ENCODE measurements around the gene LMF1. TPM values are rescaled to one million over a fixed set of nuclear protein-coding genes. Genes with fewer than 3 reads are reported as not detected.

LMF1 gene
- total RNA-seq, 1 experiment from 2014 or later: 13.5 TPM

GRCh38 chr16:913817-914439 lies 56.9 kb downstream of the LMF1 start:
- no TSS peak for BruUV-seq (replicated peaks)
- H3K36me3 ChIP-seq (ENCODE audit: low read depth, low read length): no peaks in the 10 kb centered on the region
- H3K79me2 ChIP-seq (ENCODE audit: low read length): no peaks in the 10 kb centered on the region
- TF ChIP-seq EZH2phosphoT487 (IDR thresholded peaks at IDR 0.05; ENCODE audit: borderline replicate concordance, low read length) (no peak), CTCF (conservative IDR thresholded peaks at IDR 0.05; ENCODE audit: low read depth, low read length) (no peak), EZH2 (IDR thresholded peaks at IDR 0.05; ENCODE audit: low read length, unreplicated experiment) (no peak)
- no peaks in the 10 kb centered on the region for H3K9me3 ChIP-seq (ENCODE audit: low read length)
- no peak overlapping the region for H3K4me3 ChIP-seq (ENCODE audit: low read length)
- intact Hi-C loops (cut with micrococcal nuclease): no loop called here
- H3F3A ChIP-seq (ENCODE audit: low read length, unreplicated experiment): no peaks in the 10 kb centered on the region
- CTCF ChIA-PET: no interaction called here
- H3K27ac ChIP-seq (ENCODE audit: low read length): no peak overlapping the region
- H3K9me2 ChIP-seq (replicated peaks; ENCODE audit: low read length): no peaks in the 10 kb centered on the region
- POLR2A ChIA-PET (ENCODE audit: unreplicated experiment): no interaction called here
- no peak overlapping the region for H3K4me2 ChIP-seq (ENCODE audit: low read length)
- DNase-seq: no peak
- H4K20me1 ChIP-seq (ENCODE audit: low read length): no peaks in the 10 kb centered on the region
- no peak overlapping the region for H2AFZ ChIP-seq (ENCODE audit: low read length)
- no peak overlapping the region for H3K9ac ChIP-seq (ENCODE audit: low read length)
- ATAC-seq: no peak
- no peaks in the 10 kb centered on the region for H3K4me1 ChIP-seq (ENCODE audit: insufficient read depth, low read length)
- H3K27me3 ChIP-seq (ENCODE audit: low read length): no peaks in the 10 kb centered on the region

DNA sequence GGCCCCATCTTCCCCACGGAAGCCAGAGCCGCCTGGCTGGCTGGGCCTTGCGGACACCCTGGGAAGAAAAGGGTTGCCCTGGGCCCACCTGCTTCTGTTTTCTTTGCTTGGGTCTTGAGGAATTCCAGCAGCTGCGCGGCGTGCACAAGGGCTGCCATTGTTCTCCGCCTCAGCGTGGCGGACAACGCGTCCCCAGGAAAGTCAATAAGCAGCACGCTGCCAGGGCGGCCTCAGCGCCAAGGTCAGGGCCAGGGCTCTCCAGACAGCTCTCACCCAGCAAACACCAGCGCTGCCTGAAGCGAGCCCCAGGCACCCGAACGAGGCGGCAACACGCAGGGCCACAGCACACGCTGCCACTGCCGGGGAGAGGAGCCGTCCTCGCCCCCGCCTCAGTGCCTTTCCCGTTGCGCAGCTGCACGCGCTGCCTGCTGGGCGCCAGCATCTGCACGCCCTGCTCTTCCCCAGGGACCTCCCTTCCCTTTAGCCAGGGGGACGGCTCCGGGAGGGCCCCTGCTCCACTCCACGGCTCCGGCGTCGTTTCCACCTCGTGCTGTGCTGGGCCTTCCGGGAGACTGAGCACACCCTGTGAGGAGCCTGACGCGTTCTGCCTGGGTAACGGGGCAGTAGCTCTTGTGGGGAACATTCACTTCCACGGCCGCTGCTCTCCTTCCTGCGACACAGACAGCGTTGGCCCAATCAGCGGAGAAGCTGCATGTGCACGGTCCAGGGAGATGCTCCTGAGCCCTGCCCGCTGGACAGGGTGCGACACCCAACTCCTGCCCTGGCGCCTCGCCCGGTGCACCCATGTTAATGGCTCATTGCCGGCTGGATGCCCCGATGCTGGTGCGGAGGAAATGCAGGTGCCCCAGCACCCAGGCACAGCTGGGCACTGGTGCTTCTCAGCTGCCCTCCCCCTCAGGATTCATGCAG lies 57.8 kb downstream of the LMF1 start:
- ChIA-PET CTCF (no interaction called here), POLR2A (ENCODE audit: unreplicated experiment) (no interaction called here)
- Histone ChIP-seq H3K27me3 (ENCODE audit: low read length) (no peaks in the 10 kb centered on the region), H3K9ac (ENCODE audit: low read length) (no peak overlapping the region), H3K4me2 (ENCODE audit: low read length) (no peak overlapping the region), H3K4me1 (ENCODE audit: insufficient read depth, low read length) (no peaks in the 10 kb centered on the region), H3K79me2 (ENCODE audit: low read length) (no peaks in the 10 kb centered on the region), H3K36me3 (ENCODE audit: low read depth, low read length) (no peaks in the 10 kb centered on the region), H3F3A (ENCODE audit: low read length, unreplicated experiment) (no peaks in the 10 kb centered on the region), H2AFZ (ENCODE audit: low read length) (no peak overlapping the region), H3K9me2 (replicated peaks; ENCODE audit: low read length) (no peaks in the 10 kb centered on the region), H3K27ac (ENCODE audit: low read length) (no peak overlapping the region), H3K9me3 (ENCODE audit: low read length) (no peaks in the 10 kb centered on the region), H3K4me3 (ENCODE audit: low read length) (no peak overlapping the region), H4K20me1 (ENCODE audit: low read length) (no peaks in the 10 kb centered on the region)
- ATAC-seq: no peak
- intact Hi-C loops (cut with micrococcal nuclease): no loop called here
- TF ChIP-seq CTCF (conservative IDR thresholded peaks at IDR 0.05; ENCODE audit: low read depth, low read length) (no peak), EZH2 (IDR thresholded peaks at IDR 0.05; ENCODE audit: low read length, unreplicated experiment) (no peak), EZH2phosphoT487 (IDR thresholded peaks at IDR 0.05; ENCODE audit: borderline replicate concordance, low read length) (no peak)
- no TSS peak for BruUV-seq (replicated peaks)
- no peak for DNase-seq

DNA sequence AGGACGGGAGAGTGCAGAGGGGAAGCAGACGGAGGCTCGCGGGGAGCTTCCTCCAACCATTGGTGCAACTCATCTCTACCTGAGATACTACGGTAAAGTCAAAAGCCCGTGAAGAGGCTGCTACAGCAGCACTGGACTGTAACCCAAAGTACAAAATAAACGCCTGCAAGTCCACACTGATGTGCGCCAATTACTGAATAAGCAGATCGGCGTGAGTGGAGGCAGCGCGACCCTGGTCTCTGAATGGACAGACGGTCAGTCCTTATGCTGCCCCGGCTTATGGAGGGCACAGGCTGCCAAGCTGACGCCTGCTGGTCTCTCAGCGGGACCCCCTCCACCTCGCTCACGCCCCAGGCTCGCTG lies 58.5 kb downstream of the LMF1 start:
- Histone ChIP-seq H3K4me3 (ENCODE audit: low read length) (no peak overlapping the region), H3K27ac (ENCODE audit: low read length) (no peak overlapping the region), H3K4me2 (ENCODE audit: low read length) (no peak overlapping the region), H3K9ac (ENCODE audit: low read length) (no peak overlapping the region), H3K27me3 (ENCODE audit: low read length) (no peaks in the 10 kb centered on the region), H3K4me1 (ENCODE audit: insufficient read depth, low read length) (no peaks in the 10 kb centered on the region), H3K9me2 (replicated peaks; ENCODE audit: low read length) (no peaks in the 10 kb centered on the region), H3K36me3 (ENCODE audit: low read depth, low read length) (no peaks in the 10 kb centered on the region), H2AFZ (ENCODE audit: low read length) (no peak overlapping the region), H3K9me3 (ENCODE audit: low read length) (no peaks in the 10 kb centered on the region), H3K79me2 (ENCODE audit: low read length) (no peaks in the 10 kb centered on the region), H3F3A (ENCODE audit: low read length, unreplicated experiment) (no peaks in the 10 kb centered on the region), H4K20me1 (ENCODE audit: low read length) (no peaks in the 10 kb centered on the region)
- ATAC-seq (no peak), DNase-seq (no peak)
- no peak for TF ChIP-seq EZH2phosphoT487 (IDR thresholded peaks at IDR 0.05; ENCODE audit: borderline replicate concordance, low read length)
- TF ChIP-seq EZH2 (IDR thresholded peaks at IDR 0.05; ENCODE audit: low read length, unreplicated experiment): no peak
- TF ChIP-seq CTCF (conservative IDR thresholded peaks at IDR 0.05; ENCODE audit: low read depth, low read length): no peak
- BruUV-seq (replicated peaks): no TSS peak
- intact Hi-C loops (cut with micrococcal nuclease): no loop called here
- ChIA-PET CTCF (no interaction called here), POLR2A (ENCODE audit: unreplicated experiment) (no interaction called here)
